ENCODE results near the gene GLP1R.

The GLP1R gene

DNA sequence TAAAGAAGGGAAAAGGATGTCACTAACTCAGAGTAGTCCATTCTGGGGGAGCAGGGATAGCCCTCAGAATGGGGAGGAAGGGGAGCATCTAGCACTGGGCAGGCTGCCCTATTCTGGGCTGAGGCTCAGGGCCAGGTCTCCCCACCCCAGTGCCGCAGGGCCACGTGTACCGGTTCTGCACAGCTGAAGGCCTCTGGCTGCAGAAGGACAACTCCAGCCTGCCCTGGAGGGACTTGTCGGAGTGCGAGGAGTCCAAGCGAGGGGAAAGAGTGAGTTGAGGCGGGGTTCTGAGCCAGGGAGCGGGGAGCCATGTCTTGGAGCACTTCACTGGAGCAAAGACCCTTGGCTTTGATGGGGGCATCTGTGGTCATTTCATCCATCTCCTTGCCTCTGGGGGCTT is 17.0 kb downstream of the GLP1R start:
- no peak for DNase-seq

DNA sequence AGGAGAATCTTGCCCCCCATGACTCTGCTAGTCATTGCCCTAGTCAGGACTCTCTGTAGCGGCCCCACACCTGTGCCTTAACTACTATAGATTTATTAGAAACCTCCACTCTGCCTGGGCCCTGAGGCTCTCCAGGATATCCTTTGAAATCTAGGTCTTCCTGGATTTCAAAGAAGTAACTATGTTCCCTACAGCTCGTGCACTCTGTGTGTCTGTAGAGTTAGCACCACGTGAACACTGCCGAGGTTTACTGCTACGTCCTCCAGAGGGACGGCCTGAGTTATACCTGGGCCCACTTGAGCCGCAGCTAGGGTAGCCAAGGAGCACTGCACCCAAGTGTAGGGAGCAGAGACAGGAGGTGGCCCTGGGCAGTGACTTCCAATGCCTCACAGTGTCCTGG is 19.8 kb downstream of the GLP1R start:
- no peak for DNase-seq

DNA sequence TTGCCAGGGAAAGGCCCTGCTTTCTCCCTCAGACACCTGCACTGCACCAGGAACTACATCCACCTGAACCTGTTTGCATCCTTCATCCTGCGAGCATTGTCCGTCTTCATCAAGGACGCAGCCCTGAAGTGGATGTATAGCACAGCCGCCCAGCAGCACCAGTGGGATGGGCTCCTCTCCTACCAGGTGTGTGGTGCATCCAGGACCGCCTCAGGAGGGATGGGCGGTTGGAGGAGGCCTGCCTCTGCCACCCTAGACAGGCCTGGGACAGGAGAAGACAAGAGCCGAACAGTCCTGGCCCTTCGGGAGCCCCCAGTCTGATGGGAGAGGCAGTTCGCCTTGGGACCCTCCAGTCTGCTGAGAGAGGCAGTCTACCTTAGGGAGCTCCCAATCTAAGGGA is 24.2 kb downstream of the GLP1R start:
- DNase-seq: no peak

DNA sequence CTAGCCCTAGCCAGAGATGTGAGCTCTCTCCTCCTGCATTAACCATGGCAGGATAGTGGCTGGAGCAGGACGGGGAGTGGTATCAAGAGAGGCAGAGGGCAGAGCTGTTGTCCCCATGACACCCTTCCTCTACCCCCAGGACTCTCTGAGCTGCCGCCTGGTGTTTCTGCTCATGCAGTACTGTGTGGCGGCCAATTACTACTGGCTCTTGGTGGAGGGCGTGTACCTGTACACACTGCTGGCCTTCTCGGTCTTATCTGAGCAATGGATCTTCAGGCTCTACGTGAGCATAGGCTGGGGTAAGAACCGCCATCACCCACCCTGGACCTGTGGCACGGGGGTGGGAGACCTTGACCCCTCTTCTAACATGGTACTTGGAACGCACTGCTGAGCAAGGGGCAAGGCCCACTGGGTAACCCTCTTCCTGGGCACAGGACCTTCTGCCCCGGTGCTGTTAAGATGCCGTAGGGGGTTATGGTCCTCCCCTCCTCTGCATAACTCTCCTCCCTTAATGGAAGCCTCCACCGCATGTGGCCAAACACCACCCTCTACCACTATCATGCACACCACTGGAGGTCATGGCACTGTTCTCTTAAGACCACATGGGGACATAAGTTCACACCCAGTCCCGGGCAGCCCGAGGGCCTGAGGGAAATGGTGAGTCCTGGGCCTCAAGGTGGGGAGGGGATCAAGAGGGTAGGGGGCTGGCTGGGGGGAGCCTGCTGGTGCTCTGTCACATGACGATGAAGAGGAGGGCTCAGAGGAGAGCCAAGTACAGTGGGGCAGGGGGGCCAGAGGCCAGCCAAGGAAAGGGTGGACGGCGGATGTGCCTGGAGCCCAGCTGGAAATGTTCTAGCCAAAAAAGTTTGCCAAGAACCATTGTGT is 25.1 kb downstream of the GLP1R start:
- no peak for DNase-seq

DNA sequence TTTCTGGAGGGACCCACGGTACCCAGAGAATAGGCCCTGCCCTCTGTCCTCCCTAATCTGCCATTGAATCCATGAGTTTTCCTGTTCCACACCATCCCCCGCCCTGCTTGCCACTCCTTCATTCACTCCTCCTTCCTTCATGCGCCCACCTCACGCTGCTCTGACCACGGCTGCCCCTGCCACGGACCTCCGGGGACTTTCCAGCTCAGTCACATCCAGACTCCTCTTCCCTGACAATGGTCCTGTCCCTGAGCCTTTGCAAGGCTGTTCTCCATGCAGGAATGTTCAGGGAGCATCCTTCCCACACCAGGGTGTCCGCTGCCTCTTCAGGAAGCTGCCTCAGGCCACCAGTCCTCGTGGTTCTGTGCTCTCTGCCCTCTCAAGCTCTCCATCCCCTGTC is 25.9 kb downstream of the GLP1R start:
- no peak for DNase-seq

DNA sequence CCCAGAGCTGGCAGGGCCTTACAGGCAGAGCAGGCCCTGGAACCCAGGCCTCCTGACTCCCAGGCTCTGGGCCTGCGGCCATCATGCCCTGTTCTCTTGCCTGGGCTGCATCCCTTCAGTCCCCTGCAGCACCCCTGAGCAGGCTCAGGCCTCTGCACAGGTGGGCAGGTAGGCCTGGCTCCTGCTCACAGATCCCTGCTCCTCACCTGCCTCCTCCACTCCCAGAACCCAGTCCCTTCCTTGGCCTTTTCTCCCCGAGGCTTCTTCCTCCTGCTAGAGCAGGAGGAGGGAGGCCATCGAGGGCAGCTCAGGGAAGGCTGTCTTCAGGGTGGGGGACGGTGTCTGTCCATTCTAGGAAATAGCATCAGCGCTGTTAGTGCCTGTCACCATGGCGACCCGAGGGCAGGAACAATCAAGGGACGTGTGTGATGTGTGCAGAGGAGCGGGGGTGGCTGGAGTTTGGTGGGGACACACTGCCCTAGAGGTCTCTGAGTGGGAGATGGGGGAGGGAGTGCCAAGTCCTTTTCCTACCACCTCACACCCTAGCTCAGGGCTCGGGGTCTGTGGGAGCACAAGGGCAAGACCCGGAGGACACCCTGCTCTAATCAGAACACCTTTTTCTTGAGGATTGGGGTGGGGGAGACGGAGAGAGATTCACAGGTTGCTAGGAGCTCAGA is 26.6 kb downstream of the GLP1R start:
- DNase-seq: no peak

DNA sequence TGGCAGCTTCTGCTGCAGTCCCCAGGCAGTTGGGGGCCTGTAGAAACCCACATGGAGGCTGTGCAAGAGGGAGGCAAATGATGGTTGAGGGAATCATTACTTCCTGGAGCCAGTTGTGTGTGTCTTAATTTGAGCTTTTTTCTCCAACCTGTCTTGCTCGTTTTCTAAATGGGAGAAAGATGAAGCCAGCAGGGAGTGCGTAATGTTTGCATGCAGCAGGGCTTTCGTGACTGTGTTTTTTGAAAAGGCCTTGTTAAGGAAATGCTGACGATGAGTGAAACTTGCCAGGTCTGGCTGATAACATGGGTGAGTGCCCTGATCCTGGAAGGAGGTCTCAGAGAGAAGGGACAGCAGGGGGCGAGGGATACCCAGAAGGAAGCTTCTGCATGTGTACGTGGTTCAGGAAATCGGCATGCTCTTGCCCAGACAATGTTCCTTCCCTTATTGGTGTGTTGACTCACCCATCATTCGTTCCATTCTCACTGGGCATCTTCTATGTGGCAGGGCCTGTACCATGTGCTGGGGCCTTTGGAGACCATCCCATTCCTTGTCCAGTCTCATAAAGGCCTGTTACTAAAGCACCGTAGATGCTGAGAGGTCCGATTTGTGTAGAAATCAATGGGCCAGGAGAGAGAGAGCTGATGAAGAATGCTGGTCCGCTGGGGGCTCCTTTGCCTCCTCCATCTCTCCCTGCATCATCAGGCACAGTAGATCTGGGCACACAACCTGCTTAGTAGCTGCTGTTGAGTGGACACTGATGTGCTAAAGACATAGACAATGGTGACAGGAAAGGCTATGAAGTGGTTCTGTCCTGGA is 27.4 kb downstream of the GLP1R start:
- DNase-seq: no peak

DNA sequence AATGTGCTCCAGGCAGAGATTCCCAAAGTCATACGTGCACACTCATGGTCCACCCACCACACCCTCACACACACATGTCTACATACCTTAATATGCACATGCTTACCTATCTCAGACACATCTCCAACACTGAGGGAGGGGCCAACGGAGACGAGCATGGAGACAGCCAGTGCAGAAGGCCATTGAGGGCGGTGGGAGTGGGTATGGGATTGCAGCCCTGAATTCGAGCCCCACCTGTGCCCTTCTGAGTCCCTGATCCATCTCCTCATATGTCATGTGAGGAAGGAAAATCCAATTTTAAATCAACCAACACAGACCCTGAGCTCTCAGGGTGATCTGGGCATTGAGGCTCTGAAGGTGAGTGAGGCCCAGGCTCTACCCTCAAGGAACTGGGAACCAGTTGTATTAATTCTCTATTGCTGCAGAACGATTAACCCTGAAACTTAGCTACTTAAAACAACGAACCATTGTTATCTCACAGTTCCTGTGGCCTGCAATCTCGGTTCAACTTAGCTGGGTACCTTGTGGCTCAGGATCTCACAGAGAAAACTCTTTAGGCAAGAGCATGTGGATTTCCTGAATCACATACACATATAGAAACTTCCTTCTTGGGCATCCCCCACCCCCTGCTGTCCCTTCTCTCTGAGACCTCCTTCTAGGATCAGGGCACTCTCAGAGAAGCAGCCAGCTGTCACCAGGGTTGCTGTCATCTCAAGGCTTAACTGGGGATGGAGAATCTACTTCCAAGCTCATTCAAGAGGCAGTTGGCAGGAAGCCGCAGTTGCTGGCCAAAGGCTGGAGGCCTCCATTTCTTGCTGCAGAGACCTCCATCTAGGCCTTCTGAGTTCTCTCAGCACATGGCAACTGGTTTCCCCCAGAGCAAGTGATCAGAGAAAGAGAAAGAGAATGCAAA is 28.3 kb downstream of the GLP1R start:
- DNase-seq: no peak

DNA sequence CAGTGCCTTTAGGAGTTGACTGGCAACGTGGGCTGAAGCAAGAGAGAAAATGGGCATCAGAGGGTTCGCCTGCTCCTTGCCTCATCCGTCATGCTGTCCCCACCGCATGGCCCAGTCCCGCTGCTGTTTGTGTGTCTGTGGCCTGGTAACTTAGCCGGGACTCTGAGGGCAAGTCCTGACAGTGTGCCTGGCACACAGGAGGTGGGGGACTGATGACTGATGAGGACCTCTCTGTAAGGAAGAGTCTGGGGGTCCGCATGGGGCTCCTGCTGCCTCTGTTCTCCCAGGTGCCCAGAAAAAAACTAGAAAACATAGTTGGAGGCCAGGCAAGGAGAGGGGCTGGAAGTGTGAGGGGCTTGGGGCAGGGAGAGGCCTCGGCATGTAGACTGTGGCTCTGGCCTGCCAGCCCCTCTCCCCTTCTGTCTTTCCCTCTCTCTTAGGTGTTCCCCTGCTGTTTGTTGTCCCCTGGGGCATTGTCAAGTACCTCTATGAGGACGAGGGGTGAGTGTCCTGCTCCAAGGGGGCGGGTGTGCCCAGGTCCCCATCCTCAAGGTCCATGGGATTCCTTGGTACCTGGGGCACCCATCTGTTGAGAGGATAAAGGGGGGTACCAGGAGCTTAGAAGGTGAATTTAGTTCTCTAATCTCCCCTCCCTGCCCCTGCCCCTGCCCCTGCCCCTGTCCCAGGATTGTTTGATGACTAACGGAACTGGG is 29.5 kb downstream of the GLP1R start:
- no peak for DNase-seq

DNA sequence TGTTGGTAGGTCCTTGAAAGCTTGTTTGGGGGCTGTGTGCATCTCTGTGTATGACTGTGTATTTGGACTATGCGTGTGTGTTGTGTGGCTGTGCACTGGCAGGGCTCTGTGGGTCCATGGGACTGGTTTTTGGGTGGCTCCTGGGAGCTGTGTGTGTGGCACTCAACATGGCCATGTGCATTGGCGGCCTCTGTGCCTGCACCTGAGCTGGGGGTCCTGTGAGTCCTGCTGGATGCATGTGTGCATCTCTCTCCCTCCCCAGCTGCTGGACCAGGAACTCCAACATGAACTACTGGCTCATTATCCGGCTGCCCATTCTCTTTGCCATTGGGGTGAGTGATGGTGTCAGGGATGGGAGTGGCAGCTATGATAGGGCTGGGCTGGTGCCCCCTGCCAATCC is 30.1 kb downstream of the GLP1R start:
- DNase-seq: no peak

DNA sequence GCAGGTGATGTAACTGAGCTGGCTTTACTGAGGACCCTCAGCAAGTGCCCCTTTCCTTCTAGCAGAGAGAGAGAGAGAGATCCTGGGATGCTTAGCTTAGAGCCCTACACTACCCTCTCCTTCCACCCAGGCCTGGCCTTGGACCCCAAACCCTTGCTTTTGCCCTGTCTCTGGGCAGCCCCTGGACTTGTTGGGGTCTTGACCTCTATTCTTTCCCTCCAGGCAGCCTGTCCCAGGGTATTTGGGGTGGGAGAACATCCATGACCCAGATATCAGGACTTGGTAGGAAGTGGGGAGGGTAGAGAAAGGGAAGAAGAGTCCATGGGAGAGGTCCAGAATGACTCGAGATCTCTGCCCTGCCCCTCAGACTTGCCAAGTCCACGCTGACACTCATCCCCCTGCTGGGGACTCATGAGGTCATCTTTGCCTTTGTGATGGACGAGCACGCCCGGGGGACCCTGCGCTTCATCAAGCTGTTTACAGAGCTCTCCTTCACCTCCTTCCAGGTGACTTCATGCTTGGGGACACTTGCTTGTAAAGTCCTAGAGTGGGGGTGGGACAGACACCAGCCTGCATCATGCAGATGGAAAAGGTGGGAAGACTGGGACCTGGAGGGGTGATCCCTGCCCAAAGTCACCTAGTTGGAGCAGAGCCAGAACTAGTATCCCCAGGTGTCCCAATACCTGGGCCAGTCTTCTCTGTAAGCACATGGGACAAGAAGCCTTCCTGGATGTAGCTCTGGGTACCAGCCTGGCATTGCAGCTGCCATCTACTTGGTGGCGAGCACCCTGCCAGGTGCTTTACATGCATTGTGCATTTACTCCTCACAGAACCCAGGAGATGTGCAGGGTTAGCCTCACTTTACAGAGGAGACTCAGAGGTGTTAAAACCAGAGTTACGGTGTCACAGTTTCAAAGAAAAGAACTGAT is 30.9 kb downstream of the GLP1R start:
- DNase-seq: no peak

DNA sequence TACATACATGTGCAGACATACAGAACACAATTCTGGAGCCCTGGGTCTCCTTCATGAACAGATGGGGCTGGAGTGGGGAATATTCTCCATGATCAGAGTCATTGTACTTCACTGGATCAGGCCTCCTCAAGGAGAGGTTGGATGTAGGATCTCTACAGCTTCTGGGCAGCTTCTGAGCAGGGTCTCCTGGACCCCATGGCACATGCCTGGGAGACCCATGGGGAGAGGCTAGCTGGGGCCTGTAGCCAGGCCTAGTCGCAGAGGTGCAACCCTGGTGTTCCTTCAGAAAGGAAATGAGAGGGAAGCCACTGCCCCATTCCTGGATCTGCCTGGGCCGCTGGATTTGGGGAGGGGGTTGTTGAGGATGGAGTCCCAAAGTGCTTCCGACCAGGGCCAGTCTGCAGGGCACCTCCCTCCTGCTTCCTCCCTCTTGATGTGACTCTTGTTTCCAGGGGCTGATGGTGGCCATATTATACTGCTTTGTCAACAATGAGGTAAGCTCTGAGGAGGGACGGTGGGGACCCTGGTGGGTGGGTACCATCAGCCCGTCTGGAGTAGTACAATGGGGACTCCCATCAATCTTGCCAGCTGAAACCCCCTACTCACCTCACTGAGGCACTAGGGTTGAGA is 31.8 kb downstream of the GLP1R start:
- no peak for DNase-seq

DNA sequence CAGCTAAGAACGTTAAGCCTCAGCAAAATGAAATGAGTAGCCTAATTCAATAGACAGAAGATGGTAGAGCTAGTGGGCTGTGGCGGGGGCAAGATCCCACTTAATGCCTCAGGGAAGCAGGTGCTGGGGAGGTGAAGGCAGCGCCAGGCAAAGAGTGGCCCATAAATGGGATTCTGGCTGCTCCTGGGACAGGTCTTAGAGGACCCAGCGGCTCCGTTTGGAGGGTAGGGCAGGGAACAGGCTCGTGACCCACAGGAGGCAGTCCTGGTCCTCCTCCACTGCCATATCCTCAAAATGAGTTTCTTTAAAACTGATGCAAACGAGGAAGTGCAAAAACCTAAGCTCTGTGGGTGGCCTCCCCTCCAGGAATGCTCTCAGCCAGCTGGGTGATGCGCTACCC is 33.7 kb downstream of the GLP1R start:
- DNase-seq: no peak

DNA sequence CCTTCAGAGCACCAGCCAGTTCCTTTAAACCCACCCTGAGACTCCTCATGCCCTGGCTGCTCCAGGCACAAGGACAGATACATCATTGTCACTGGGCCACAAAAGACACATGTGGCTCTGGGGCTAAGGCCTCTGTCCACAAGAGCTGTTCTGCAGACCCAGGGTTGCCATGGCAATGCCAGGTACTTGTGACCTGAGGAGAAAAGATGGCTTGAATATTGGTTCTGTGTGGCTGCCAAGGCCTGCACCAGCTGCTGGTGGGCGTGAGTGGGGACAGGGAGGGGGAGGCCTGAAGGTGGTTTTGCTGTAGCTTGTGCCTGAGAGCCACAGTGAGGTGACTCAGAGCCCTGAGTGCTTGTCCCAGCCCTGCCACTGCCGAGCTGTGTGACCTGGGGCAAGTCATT is 34.7 kb downstream of the GLP1R start:
- no peak for DNase-seq

DNA sequence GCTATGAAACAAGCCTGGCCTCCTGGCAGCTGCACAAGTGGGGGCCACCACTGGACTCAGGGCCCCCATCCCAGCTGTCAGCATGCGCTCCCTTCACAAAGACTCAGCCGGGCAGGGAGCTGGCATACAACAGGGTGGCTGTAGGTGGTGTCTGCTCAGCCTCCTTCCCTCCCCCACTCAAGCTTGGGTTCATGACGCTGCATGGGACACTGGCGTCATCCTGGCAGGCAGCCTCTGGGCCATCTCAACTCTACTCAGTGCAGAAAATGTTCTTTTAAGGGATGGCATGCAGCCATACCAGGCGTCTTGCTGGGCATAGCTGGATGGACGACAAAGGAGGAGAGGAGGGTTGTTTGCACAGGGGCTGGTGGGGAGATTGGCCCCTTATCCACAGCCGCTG is 35.9 kb downstream of the GLP1R start:
- no peak for DNase-seq

DNA sequence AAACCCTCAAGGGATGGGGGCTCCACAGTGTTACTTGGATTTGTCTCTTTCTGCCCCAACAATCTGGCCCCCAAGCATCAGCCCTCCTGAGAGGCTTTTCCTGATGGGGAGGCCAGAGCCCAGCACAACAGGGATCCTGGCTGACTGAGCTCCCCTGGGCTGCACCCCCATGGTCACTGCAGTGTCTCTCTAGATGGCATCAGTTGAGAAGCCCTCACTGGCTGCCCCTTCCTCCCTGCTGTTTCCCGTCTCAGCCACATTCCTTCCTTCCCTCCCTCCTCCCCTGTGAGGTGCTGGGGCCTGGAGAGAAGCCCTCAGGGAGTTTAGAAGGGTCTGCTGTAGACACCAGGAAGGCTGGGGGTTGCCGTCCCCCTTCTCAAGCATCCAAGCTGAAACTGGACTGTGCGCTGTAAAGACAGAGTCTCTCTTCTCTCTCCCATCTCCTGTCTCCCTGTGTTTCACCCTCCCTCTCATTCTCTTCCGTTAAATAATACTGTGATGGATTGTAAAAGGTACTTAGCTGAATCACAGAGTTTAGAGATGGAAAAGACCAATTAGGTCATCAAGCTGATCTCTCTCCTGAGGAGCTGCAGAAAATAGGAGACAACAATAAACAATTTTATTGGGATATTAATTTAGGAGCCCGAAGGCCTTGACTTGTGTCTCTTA is 36.7 kb downstream of the GLP1R start:
- DNase-seq: no peak

DNA sequence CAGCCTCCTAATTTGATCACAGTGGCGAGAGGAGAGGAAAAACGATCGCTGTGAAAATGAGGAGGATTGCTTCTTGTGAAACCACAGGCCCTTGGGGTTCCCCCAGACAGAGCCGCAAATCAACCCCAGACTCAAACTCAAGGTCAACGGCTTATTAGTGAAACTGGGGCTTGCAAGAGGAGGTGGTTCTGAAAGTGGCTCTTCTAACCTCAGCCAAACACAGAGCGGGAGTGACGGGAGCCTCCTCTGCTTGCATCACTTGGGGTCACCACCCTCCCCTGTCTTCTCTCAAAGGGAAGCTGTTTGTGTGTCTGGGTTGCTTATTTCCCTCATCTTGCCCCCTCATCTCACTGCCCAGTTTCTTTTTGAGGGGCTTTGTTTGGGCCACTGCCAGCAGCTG is 37.7 kb downstream of the GLP1R start:
- no peak for DNase-seq

DNA sequence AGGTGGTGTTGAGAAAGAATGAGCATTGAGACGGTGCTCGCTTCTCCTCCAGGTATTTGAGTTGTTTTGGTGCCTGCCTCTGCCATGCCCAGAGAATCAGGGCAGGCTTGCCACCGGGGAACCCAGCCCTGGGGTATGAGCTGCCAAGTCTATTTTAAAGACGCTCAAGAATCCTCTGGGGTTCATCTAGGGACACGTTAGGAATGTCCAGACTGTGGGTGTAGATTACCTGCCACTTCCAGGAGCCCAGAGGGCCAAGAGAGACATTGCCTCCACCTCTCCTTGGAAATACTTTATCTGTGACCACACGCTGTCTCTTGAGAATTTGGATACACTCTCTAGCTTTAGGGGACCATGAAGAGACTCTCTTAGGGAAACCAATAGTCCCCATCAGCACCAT is 38.1 kb downstream of the GLP1R start:
- DNase-seq: no peak

DNA sequence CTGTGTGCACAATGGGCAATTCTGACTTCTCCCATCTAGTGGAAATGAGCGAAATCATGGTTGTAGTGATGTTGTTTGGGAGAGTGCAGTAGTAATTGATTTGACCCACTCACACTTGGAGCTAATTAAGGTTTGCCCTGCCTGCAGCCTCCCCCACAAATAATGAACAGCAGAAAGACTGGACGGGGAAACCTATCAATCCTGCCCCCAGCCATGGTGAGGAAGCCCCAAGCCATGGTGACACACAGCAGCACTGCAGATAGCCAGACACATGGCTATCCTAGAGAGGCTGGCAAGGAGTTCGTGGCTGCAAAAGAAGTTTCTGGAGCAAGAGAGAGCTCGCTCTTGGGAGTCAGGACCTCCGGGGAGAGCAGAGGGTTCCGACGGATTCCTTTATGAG is 38.6 kb downstream of the GLP1R start:
- DNase-seq: no peak

DNA sequence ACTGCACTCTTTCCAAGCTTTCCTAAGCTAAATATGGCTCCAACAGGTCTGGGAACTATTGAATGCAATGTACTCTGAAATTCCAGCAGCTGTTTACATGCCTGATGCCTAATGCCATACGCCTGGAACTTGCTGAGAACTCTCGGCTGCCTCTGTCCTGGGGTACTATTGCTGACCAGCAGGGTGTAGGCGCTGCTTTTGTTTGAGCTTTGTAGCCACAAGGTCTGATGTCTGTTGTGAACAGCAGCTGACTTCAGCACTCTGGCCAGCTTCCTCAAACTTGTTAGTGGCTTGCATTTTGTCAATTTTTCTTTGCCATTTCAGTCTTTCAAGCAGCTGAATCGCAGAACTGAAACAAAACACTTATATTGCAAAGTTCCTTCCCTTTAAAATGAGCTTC is 39.8 kb downstream of the GLP1R start:
- peak; percentile 31 to 41 for DNase-seq
